Heart left ventricle (tissue), 16 donors: ENCODE data around the gene PDCD2L. TPM values are rescaled to one million over a fixed set of nuclear protein-coding genes. Genes with fewer than 3 reads are reported as not detected.

Experiments used
- ATAC-seq, 4 donors: fragments of 200-7000 bp; cut with Tn5 transposase; one replicate each; pipeline ENCODE4 v1.9.1; 2020 to 2022; ENCODE audit warnings: moderate library complexity in 4 of 4, mild to moderate bottlenecking in 3 of 4, moderate number of reproducible peaks in 1 of 4
- DNase-seq, 5 donors: peaks; one replicate each; pipeline ENCODE4 v3.0.0-alpha.2; 2020
- H3K27ac ChIP-seq, 12 donors: fragments of 200-600 bp; sonication (generic) in 4 of 12; one replicate each; pipeline versions ENCODE4 v1.5.0 to v1.8.0; 2016 to 2022; ENCODE audit warnings: mild to moderate bottlenecking in 2 of 12
- H3K27me3 ChIP-seq, 9 donors: fragments of 200-600 bp; sonication (generic) in 2 of 9; one replicate each; pipeline versions ENCODE4 v1.5.1 to v1.8.0; 2016 to 2022; ENCODE audit warnings: mild to moderate bottlenecking in 3 of 9
- H3K36me3 ChIP-seq, 9 donors: fragments of 200-600 bp; sonication (generic) in 2 of 9; one replicate each; pipeline versions ENCODE4 v1.5.0 to v1.8.0; 2018 to 2022; ENCODE audit warnings: mild to moderate bottlenecking in 2 of 9
- H3K4me1 ChIP-seq, 12 donors: fragments of 200-600 bp; sonication (generic) in 4 of 12; one replicate each; pipeline versions ENCODE4 v1.5.0 to v1.8.0; 2016 to 2022; ENCODE audit warnings: mild to moderate bottlenecking in 3 of 12
- H3K4me3 ChIP-seq, 12 donors: fragments of 200-600 bp; sonication (generic) in 4 of 12; one replicate each; pipeline versions ENCODE4 v1.5.0 to v1.8.0; 2017 to 2022; ENCODE audit warnings: mild to moderate bottlenecking in 9 of 12, moderate library complexity in 4 of 12
- H3K9me3 ChIP-seq, 12 donors: fragments of 200-600 bp; sonication (generic) in 4 of 12; one replicate each; pipeline versions ENCODE4 v1.5.0 to v1.8.0; 2016 to 2022; ENCODE audit warnings: mild to moderate bottlenecking in 1 of 12
- CTCF ChIP-seq, 12 donors: fragments of 200-600 bp; sonication (generic) in 4 of 12; IDR thresholded peaks; one replicate each; pipeline versions ENCODE4 v1.5.0 to v1.8.0; 2018 to 2022; ENCODE audit warnings: antibody characterized with exemption in 12 of 12, mild to moderate bottlenecking in 5 of 12
- POLR2A ChIP-seq, 2 donors: fragments of 450-650 bp; IDR thresholded peaks; one replicate each; pipeline ENCODE4 v1.6.1; 2017; ENCODE audit warnings: antibody characterized with exemption in 2 of 2, mild to moderate bottlenecking in 2 of 2, moderate library complexity in 2 of 2
- WGBS, 4 donors: extraction: QIAGEN DNeasy Blood & Tissue Kit in 2 of 4; methylation state at CpG; one replicate each; pipeline versions ENCODE4 v1.1.5 to v1.1.7; 2013 to 2018; 5-methylcytosine and 5-hydroxymethylcytosine counted together
- intact Hi-C, 10 donors: fragments of 100-400 bp; cut with DNase I; formaldehyde crosslinking; loops; one replicate each; pipeline versions ENCODE4 v1.11.1 to v1.14.2; 2022
- polyA plus RNA-seq, 2 donors: library from polyadenylated mRNA; stranded (reverse); fragments of 200-250 nt; gene quantifications; one replicate each; pipeline ENCODE4 v1.2.3, GENCODE V29; 2013
- total RNA-seq, 9 donors: library from RNA; depleted of rRNA in 2 of 9; stranded (reverse); fragments of >200 nt in 2 of 9; fragmentation: NEBNext Ultra II Directional in 3 of 9; extraction: Animal tissue kit (Norgen Biotek cat#: 25700) in 3 of 9; gene quantifications; one replicate each; pipeline versions ENCODE4 v1.1.0 to v1.2.4, GENCODE V29; 2016 to 2023
- donor health status: ischemic (EF 13 %, LVEDD 7.1; RV severe dilation, severe dysfunction).
- donor health status: healthy with polysubstance abuse.
- donor health status: DM: no; HTN: yes; CAD: no.
- donor health status: DM: no; HTN: no; CAD: no.
- donor health status: ischemic (EF 25% LVEDD 6.9; RV normal size, moderate dysfunction).
- donor health status: ischemic (EF 25% LVEDD 5.7; RV mildly dilated, moderate dysfunction).
- donor health status: healthy.
- donor health status: DM: yes; HTN: yes; CAD: no.
- donor health status: ischemic (EF 35%, LVEDD 5.7; RV mildly dilated, moderate dysfunction).
- donor health status: nonischemic (EF 11% LVEDD 7.7; RV severe dilation, severe dysfunction).
- donor health status: DM: yes; HTN: yes; CAD: no.
- donor health status: PGD.
- donor health status: ischemic (EF 29% LVEDD 5.4; RV normal size, mild dysfunction).
- donor health status: nonischemic (EF 23%, LVEDD 6.1; RV moderate dilation, normal function).

The PDCD2L gene
- total and polyA plus RNA-seq, 11 donors = 6.2 to 16.7 (median 8.0) TPM

GRCh38 chr19:34373601-34374288 lies 30.5 kb upstream of the PDCD2L start:
- Histone ChIP-seq H3K4me1 (peaks cover 0 to 28% (median 7%) of the 10 kb centered on the region in 12 donors), H3K36me3 (peaks cover 0 to 100% (median 86%) of the 10 kb centered on the region in 9 donors), H3K27me3 (no peaks in the 10 kb centered on the region), H3K27ac (no peak overlapping the region), H3K9me3 (no peaks in the 10 kb centered on the region), H3K4me3 (no peak overlapping the region)
- DNase-seq (no peak), ATAC-seq (no peak)
- TF ChIP-seq CTCF (IDR thresholded peaks at IDR 0.05) (no peak), POLR2A (IDR thresholded peaks at IDR 0.05) (no peak)
- WGBS, 4 donors = 93 to 97% (median 94%) methylated on average over 11 of the region's 11 CpGs
- intact Hi-C loops = no loop called here

- H3K27ac ChIP-seq = no peak overlapping the region
- DNase-seq (no peak), ATAC-seq (no peak)
- no peaks in the 10 kb centered on the region for H3K9me3 ChIP-seq
- no peaks in the 10 kb centered on the region for H3K27me3 ChIP-seq
- H3K4me1 ChIP-seq = peaks cover 0 to 10% (median 5%) of the 10 kb centered on the region in 12 donors
- H3K4me3 ChIP-seq = no peak overlapping the region
- WGBS, 4 donors = 69 to 80% (median 79%) methylated on average over 8 of the region's 8 CpGs
- intact Hi-C loops = no loop called here
- no peak for TF ChIP-seq POLR2A (IDR thresholded peaks at IDR 0.05)
- TF ChIP-seq CTCF (IDR thresholded peaks at IDR 0.05) = no peak
- peaks cover 0 to 100% (median 86%) of the 10 kb centered on the region in 9 donors for H3K36me3 ChIP-seq
These were observed 28.6 kb upstream of the PDCD2L start for GRCh38 chr19:34375598-34375997.

- no peak for TF ChIP-seq CTCF (IDR thresholded peaks at IDR 0.05)
- TF ChIP-seq POLR2A (IDR thresholded peaks at IDR 0.05) = no peak
- no peak overlapping the region for H3K27ac ChIP-seq
These were observed 23.5 kb upstream of the PDCD2L start for GRCh38 chr19:34380639-34381241.

GRCh38 chr19:34381399-34382251 lies 22.6 kb upstream of the PDCD2L start:
- no peaks in the 10 kb centered on the region for H3K4me1 ChIP-seq
- intact Hi-C loops = no loop called here
- peak in 2 of 4 donors; percentile 31 to 53 for ATAC-seq
- DNase-seq = no peak
- no peaks in the 10 kb centered on the region for H3K9me3 ChIP-seq
- H3K4me3 ChIP-seq = no peak overlapping the region
- H3K27ac ChIP-seq = no peak overlapping the region
- H3K36me3 ChIP-seq = peaks cover 0 to 99% (median 94%) of the 10 kb centered on the region in 9 donors
- 81 to 94% (median 90%) methylated on average over 11 to 14 of the region's 14 CpGs for WGBS, 4 donors
- H3K27me3 ChIP-seq = no peaks in the 10 kb centered on the region
- TF ChIP-seq POLR2A (IDR thresholded peaks at IDR 0.05) (no peak), CTCF (IDR thresholded peaks at IDR 0.05) (no peak)

More at GRCh38 chr19:34380639-34381241, 23.5 kb upstream of the PDCD2L start:
- WGBS, 4 donors = 78 to 93% (median 89%) methylated on average over 3 to 5 of the region's 5 CpGs
- no peaks in the 10 kb centered on the region for H3K27me3 ChIP-seq
- H3K9me3 ChIP-seq = no peaks in the 10 kb centered on the region
- H3K36me3 ChIP-seq = peaks cover 0 to 100% (median 94%) of the 10 kb centered on the region in 9 donors
- DNase-seq = no peak
- H3K4me3 ChIP-seq = no peak overlapping the region
- intact Hi-C loops = no loop called here
- H3K4me1 ChIP-seq = no peaks in the 10 kb centered on the region
- peak in 1 of 4 donors; percentile 14 for ATAC-seq
